Large intestine (tissue), 3 donors: ENCODE data around the gene KARS1. TPM values are rescaled to one million over a fixed set of nuclear protein-coding genes. Genes with fewer than 3 reads are reported as not detected.
"Not testable (repeated sequence)": the region's sequence is repeated elsewhere in the genome, so short reads cannot be mapped to it uniquely, and the experiment has no call there.

Experiments used
- DNase-seq, 2 donors: peaks; one replicate each; pipeline versions ENCODE4 v3.0.0 to v3.0.0-alpha.2; 2013
- H3K27ac ChIP-seq: one replicate; pipeline ENCODE4 v1.5.1; 2013; ENCODE audit warnings: low read length
- H3K27me3 ChIP-seq: 2 replicates; pipeline ENCODE4 v1.6.1; 2013; ENCODE audit warnings: low read length; ENCODE audit not compliant: control insufficient read depth, insufficient read depth
- H3K36me3 ChIP-seq: 2 replicates; pipeline ENCODE4 v1.6.1; 2013; ENCODE audit warnings: low read length; ENCODE audit not compliant: control insufficient read depth, insufficient read depth
- H3K4me1 ChIP-seq: one replicate; pipeline ENCODE4 v1.6.1; 2013; ENCODE audit warnings: low read length; ENCODE audit not compliant: control insufficient read depth, insufficient read depth
- H3K4me3 ChIP-seq: one replicate; pipeline ENCODE4 v1.5.1; 2013; ENCODE audit warnings: low read length
- H3K9me3 ChIP-seq: one replicate; pipeline ENCODE4 v1.6.1; 2013; ENCODE audit warnings: mild to moderate bottlenecking, low read depth, low read length, moderate library complexity; ENCODE audit not compliant: control insufficient read depth
- WGBS: methylation state at CpG from one replicate; pipeline ENCODE4 v1.1.5; 2013; ENCODE audit warnings: low lambda C conversion rate; ENCODE audit not compliant: insufficient coverage; 5-methylcytosine and 5-hydroxymethylcytosine counted together
- polyA plus RNA-seq: library from polyadenylated mRNA; unstranded; fragments of 120-200 nt; gene quantifications from one replicate; pipeline ENCODE4 v1.2.1, GENCODE V29; 2013

KARS1 gene
- polyA plus RNA-seq, 1 donor: 100 TPM

DNA sequence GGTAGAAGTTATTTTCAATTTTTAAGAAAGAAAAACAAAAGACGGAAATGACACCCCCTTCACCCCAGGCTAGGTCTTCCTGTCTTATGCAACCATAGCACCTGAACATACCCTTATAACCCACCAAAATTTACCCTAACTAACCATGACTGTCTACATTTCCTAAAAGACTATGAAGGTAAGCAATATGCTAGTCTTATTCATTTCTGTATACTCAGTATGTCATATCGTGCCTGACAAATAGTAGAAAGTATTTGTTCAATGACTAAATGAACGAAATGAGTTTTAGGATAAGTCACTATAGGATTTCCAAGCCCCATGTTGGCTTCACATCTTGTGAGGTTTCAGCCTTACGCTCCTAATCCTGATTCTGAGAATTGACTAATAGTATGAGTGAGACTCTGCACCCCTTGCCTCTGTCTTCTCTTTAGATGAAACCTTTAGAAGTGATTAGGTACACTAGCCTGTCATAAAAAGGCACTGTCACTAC is 30.9 kb downstream of the KARS1 start:
- H3K27me3 ChIP-seq: no peaks in the 10 kb centered on the region
- no peaks in the 10 kb centered on the region for H3K4me1 ChIP-seq
- WGBS: no CpG with 5 or more reads among the region's 4 CpGs
- peaks cover 69% of the 10 kb centered on the region for H3K36me3 ChIP-seq
- no peak overlapping the region for H3K27ac ChIP-seq
- no peak for DNase-seq
- no peaks in the 10 kb centered on the region for H3K9me3 ChIP-seq
- H3K4me3 ChIP-seq: no peak overlapping the region

DNA sequence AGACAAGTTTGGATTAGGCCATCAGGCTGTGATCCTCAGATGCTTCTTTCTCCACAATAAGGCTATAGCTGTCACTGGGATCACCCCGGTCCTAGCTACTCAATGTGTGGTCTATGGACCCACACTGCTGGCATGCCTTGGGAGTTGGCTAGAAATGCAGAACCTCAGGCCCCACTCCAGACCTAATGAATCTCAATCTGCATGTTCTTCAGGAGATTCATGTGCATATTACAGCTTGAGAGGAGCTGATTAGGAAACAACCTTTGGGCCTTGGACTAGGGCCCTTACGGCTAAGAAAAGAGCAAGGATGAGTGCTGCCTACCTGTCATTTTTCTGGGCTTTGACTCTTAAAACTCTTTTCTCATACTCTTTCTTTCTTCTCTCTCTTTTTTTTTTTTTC is 31.8 kb downstream of the KARS1 start:
- Histone ChIP-seq H3K4me1 (no peaks in the 10 kb centered on the region), H3K9me3 (no peaks in the 10 kb centered on the region), H3K36me3 (peaks cover 76% of the 10 kb centered on the region), H3K27me3 (no peaks in the 10 kb centered on the region), H3K4me3 (no peak overlapping the region), H3K27ac (no peak overlapping the region)
- no CpG with 5 or more reads among the region's 2 CpGs for WGBS
- no peak for DNase-seq

DNA sequence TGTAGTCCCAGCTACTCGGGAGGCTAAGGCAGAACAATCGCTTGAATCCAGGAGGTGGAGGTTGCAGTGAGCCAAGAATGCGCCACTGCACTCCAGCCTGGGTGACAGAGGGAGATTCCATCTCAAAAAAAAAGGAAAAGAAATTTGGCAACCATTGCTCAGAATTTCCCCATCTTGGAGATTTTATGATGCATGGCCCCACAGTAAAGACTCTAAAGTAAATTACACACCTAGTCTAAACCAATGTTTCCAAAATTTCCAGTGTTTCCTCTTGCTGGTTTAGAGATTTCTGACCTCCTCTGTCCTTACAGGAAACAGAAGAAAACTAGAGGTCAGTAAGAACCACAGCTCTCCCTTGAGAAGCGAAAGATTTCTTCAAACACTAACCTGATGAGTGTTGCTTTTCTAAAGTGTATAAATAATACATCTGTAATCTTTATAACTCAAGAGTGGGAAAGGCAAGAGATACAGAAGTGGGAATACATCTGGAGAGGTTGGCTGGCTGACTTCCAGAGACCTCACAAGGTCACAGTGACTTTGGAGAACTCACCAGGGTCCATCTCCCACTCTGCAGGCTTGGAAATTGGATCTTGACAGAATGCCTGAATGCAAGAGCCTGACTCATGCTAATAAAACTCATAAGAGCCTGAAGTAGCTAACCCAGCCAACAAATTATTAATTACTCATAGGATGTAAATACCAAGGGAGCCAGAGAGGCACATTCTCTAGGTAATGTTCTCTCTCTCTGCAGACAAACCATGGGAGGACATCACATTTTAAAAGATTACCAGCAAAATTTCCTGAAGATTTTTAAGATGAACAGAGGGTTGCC is 33.2 kb downstream of the KARS1 start:
- WGBS: no CpG with 5 or more reads among the region's 4 CpGs
- Histone ChIP-seq H3K27ac (no peak overlapping the region), H3K36me3 (peaks cover 69% of the 10 kb centered on the region), H3K9me3 (no peaks in the 10 kb centered on the region), H3K4me3 (no peak overlapping the region), H3K4me1 (no peaks in the 10 kb centered on the region), H3K27me3 (no peaks in the 10 kb centered on the region)
- DNase-seq: no peak

DNA sequence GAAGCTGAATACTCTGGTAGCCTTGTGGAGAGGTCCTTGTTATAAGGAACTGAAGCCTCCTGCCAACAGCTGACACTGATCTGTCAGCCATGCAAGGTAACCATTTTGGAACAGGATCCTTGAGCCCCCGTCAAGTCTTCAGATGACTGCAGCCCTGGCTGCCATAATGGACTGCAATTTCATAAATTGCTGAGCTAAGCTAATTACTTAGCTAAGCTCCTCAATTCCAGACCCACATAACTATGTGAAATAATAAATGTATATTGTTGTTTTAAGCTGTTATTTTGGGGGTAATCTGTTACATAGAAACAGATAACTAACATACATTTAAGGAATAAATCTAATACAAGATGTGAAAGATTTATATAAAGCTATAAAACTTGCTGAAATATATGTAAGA is 41.0 kb downstream of the KARS1 start:
- Histone ChIP-seq H3K27ac (no peak overlapping the region), H3K27me3 (no peaks in the 10 kb centered on the region), H3K4me3 (no peak overlapping the region), H3K4me1 (no peaks in the 10 kb centered on the region), H3K36me3 (peaks cover 64% of the 10 kb centered on the region), H3K9me3 (no peaks in the 10 kb centered on the region)
- DNase-seq: no peak
- no CpG with 5 or more reads among the region's 1 CpG for WGBS

DNA sequence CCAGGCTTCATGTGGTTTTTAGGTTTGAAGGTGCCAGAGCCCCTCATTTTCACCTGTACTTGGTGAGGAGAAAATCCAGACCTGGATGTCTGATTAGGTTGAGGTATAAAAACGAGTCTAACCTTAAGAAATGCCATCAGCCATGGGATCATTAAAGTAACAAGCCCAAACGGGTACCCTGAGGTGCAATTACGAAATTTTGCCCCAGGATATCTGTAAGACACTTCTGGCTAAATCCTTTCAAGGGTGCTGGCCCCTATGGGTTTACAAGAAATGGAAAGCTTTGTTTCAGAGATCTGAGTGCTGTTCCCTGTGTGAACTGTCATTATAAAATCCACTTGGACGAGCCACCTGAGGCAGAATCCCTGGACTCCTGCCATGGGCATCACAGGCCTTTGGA is 44.2 kb downstream of the KARS1 start:
- H3K9me3 ChIP-seq: no peaks in the 10 kb centered on the region
- no peak overlapping the region for H3K4me3 ChIP-seq
- no peak overlapping the region for H3K27ac ChIP-seq
- no peaks in the 10 kb centered on the region for H3K4me1 ChIP-seq
- no CpG with 5 or more reads among the region's 4 CpGs for WGBS
- no peaks in the 10 kb centered on the region for H3K27me3 ChIP-seq
- peaks cover 58% of the 10 kb centered on the region for H3K36me3 ChIP-seq
- DNase-seq: no peak

DNA sequence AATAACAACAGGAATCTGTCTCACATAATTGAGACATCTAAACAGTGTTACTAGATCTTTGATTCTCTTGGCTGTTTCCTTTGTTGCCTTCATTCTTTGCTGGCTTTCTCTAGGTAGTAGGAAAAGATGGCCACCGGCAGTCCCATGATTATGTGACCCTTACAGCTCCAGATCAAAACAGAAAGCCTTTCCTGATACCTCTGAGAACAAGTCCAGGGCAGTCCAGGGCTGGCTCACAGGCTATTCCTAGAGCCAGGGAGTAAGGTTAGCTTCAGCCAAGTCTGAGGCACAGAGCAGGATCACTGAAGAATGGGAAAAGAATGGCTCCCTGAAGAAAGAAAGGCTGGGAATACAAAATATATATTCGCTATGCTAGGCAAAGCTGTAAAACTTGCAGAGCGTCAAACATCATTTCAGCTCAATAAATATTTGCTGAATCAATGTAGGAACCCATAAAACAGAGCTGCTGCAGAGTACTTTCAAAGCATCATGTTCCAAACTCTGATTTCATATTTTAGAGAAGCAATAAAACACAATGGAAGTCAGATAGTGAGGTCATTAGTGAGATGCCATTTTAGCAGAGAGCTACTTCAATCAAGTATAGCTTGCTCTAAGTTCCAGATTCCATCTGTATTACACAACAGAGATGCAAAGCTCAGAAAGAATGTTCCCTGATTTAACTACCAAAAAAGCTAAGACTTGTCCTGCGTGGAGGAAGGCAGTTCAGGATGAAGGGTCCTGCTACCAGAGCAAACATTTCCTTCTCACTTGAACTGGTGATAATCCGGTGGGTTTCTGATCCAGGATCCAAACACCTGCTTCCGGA is 47.8 kb downstream of the KARS1 start:
- H3K27ac ChIP-seq: no peak overlapping the region
- no peaks in the 10 kb centered on the region for H3K4me1 ChIP-seq
- peaks cover 54% of the 10 kb centered on the region for H3K36me3 ChIP-seq
- no peaks in the 10 kb centered on the region for H3K9me3 ChIP-seq
- DNase-seq: no peak
- no peak overlapping the region for H3K4me3 ChIP-seq
- WGBS: 50% methylated on average over 2 of the region's 6 CpGs
- no peaks in the 10 kb centered on the region for H3K27me3 ChIP-seq

DNA sequence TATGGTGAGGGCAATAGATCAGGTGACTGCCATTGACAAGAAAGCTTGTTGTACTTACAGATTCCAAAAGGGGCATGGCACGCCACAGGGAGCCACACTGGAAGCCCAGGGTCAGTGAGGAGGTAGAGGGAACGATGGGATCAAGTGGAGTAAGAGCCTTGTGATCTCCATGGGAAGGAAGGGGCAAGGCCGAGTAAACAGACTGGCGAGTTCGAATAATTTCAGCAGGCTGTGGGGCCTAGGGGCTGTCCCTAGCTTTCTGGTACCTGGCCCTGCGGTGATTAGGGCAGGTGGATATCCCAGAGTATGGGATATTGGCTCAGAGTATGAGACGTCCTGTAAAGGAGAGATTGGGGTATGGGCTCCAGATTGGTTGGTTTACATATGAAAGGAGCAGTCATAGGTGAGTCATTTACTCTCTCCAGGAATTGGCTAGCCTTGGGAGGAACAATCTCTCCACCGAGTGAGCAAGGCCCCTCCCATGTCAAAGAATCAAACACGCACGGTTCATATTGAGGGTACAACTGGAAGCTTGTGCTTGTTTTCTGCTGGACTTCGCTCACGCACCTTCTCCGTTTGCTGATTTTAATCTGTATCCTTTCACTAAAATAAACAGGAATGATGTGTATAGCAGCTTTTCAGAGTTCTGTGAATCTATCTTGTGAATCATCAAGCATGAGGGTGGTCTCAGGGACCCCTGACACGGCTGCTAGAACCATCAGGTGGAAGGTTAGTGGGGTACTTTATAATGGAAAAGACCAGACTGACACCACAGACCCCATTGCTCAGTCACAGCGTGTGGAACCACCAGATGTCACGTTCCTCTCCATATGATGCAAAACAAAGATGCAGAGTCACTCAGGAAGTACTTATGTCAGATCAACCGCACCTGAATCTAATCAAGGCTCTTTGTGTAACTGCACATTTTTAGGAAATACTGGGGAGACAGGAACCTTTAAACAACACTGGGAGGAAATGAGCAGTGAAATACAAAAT is 53.3 kb downstream of the KARS1 start:
- H3K4me3 ChIP-seq: no peak overlapping the region
- H3K27me3 ChIP-seq: no peaks in the 10 kb centered on the region
- no peak overlapping the region for H3K27ac ChIP-seq
- H3K9me3 ChIP-seq: no peaks in the 10 kb centered on the region
- no peaks in the 10 kb centered on the region for H3K4me1 ChIP-seq
- WGBS: 100% methylated on average over 1 of the region's 17 CpGs
- DNase-seq: peak; percentile 8 to 28
- peaks cover 15% of the 10 kb centered on the region for H3K36me3 ChIP-seq

DNA sequence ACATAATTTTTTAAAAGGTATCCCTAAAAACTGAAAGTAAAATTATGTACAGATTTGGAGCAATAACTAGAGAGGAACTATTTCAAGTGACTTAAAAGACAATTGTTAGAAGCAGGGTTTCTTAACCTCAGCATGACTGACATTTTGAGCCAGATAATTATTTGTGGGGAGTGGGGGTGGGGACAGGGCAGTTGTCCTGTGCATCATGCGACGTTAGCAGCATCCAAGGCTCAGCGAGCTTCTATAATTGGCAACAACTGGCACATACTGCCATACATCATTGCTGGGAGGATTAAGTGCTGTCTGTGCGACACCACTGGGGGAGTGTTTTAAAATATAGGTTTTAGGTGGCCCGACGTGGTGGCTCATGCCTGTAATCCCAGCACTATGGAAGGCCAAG is 54.2 kb downstream of the KARS1 start:
- WGBS: 100% methylated on average over 2 of the region's 6 CpGs
- peaks cover 15% of the 10 kb centered on the region for H3K36me3 ChIP-seq
- DNase-seq: no peak
- no peaks in the 10 kb centered on the region for H3K9me3 ChIP-seq
- no peaks in the 10 kb centered on the region for H3K27me3 ChIP-seq
- H3K4me1 ChIP-seq: no peaks in the 10 kb centered on the region
- H3K4me3 ChIP-seq: no peak overlapping the region
- H3K27ac ChIP-seq: no peak overlapping the region

DNA sequence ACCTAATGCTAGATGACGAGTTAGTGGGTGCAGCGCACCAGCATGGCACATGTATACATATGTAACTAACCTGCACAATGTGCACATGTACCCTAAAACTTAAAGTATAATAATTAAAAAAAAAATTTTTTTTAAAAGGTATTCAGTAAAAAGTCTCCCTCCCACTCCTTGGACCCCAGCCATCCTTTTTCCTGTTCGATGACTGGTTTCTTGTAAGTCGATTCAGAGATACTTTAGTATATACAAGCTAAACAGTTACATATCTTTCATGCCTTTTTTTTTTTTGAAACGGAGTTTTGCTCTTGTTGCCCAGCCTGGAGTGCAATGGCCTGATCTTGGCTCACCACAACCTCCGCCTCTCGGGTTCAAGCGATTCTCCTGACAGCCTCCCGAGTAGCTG is 55.5 kb downstream of the KARS1 start:
- H3K27me3 ChIP-seq, H3K27ac ChIP-seq, H3K4me3 ChIP-seq, H3K9me3 ChIP-seq, H3K36me3 ChIP-seq, DNase-seq, H3K4me1 ChIP-seq: not testable (repeated sequence)
- no CpG with 5 or more reads among the region's 9 CpGs for WGBS
